ENCODE results near the gene TRIM14.
A peak's percentile ranks its signal among the peaks of the same experiment; 100 is the strongest.
"Not testable (repeated sequence)": the region's sequence is repeated elsewhere in the genome, so short reads cannot be mapped to it uniquely, and the experiment has no call there.

The TRIM14 gene

GRCh38 chr9:98084396-98084795, 34.6 kb downstream of the TRIM14 start:
- TF ChIP-seq CTCF (conservative IDR thresholded peaks at IDR 0.05; ENCODE audit: low read depth, low read length): no peak
- H3K4me3 ChIP-seq (ENCODE audit: low read depth, low read length): no peak overlapping the region
- no peak for DNase-seq (ENCODE audit: low read depth)

GRCh38 chr9:98083566-98084183, 35.3 kb downstream of the TRIM14 start:
- no peak overlapping the region for H3K4me3 ChIP-seq (ENCODE audit: low read depth, low read length)
- DNase-seq (ENCODE audit: low read depth): no peak
- TF ChIP-seq CTCF (conservative IDR thresholded peaks at IDR 0.05; ENCODE audit: low read depth, low read length): no peak

- DNase-seq (ENCODE audit: low read depth): peak; percentile 32
- no peak for TF ChIP-seq CTCF (conservative IDR thresholded peaks at IDR 0.05; ENCODE audit: low read depth, low read length)
- no peak overlapping the region for H3K4me3 ChIP-seq (ENCODE audit: low read depth, low read length)
Measured at GRCh38 chr9:98083061-98083501, 35.9 kb downstream of the TRIM14 start.

- H3K4me3 ChIP-seq (ENCODE audit: low read depth, low read length): no peak overlapping the region
- TF ChIP-seq CTCF (conservative IDR thresholded peaks at IDR 0.05; ENCODE audit: low read depth, low read length): no peak
- peak; percentile 27 for DNase-seq (ENCODE audit: low read depth)
Measured at GRCh38 chr9:98081477-98082219, 37.4 kb downstream of the TRIM14 start.

- H3K4me3 ChIP-seq (ENCODE audit: low read depth, low read length): no peak overlapping the region
- no peak for DNase-seq (ENCODE audit: low read depth)
- TF ChIP-seq CTCF (conservative IDR thresholded peaks at IDR 0.05; ENCODE audit: low read depth, low read length): no peak
Measured at GRCh38 chr9:98080780-98081179, 38.2 kb downstream of the TRIM14 start.

GRCh38 chr9:98080326-98080725, 38.7 kb downstream of the TRIM14 start:
- DNase-seq (ENCODE audit: low read depth): peak; percentile 59
- TF ChIP-seq CTCF (conservative IDR thresholded peaks at IDR 0.05; ENCODE audit: low read depth, low read length): no peak
- H3K4me3 ChIP-seq (ENCODE audit: low read depth, low read length): no peak overlapping the region

GRCh38 chr9:98078895-98079294, 40.1 kb downstream of the TRIM14 start:
- no peak for TF ChIP-seq CTCF (conservative IDR thresholded peaks at IDR 0.05; ENCODE audit: low read depth, low read length)
- no peak for DNase-seq (ENCODE audit: low read depth)
- H3K4me3 ChIP-seq (ENCODE audit: low read depth, low read length): no peak overlapping the region

- DNase-seq (ENCODE audit: low read depth); H3K4me3 ChIP-seq (ENCODE audit: low read depth, low read length): not testable (repeated sequence)
Measured at GRCh38 chr9:98076514-98076890, 42.5 kb downstream of the TRIM14 start.
